Transverse colon (tissue), 3 donors: ENCODE results near the gene VGLL4.

Source experiments
- POLR2A ChIP-seq: fragments of 450-650 bp; IDR thresholded peaks from one replicate; pipeline ENCODE4 v1.6.1; 2016; ENCODE audit warnings: antibody characterized with exemption, mild to moderate bottlenecking, moderate library complexity
- TF ChIP-seq, protein P1 (sequence below), 5 experiments: fragments of 200-600 bp in 3 of 5; fragments of 450-650 bp in 2 of 5; sonication (generic) in 3 of 5; IDR thresholded peaks; 1 replicate in 2 of 5; 2 replicates in 3 of 5; pipeline ENCODE4 v1.5.1; 2016 to 2017; ENCODE audit warnings: antibody characterized with exemption in 5 of 5, inconsistent platforms in 3 of 5, mild to moderate bottlenecking in 2 of 5, moderate library complexity in 1 of 5

- no peak for TF ChIP-seq POLR2A
- TF ChIP-seq, protein P1, sequence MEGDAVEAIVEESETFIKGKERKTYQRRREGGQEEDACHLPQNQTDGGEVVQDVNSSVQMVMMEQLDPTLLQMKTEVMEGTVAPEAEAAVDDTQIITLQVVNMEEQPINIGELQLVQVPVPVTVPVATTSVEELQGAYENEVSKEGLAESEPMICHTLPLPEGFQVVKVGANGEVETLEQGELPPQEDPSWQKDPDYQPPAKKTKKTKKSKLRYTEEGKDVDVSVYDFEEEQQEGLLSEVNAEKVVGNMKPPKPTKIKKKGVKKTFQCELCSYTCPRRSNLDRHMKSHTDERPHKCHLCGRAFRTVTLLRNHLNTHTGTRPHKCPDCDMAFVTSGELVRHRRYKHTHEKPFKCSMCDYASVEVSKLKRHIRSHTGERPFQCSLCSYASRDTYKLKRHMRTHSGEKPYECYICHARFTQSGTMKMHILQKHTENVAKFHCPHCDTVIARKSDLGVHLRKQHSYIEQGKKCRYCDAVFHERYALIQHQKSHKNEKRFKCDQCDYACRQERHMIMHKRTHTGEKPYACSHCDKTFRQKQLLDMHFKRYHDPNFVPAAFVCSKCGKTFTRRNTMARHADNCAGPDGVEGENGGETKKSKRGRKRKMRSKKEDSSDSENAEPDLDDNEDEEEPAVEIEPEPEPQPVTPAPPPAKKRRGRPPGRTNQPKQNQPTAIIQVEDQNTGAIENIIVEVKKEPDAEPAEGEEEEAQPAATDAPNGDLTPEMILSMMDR (IDR thresholded peaks at IDR 0.05), result no peak
Measured at GRCh38 chr3:11551036-11551435, 92.7 kb downstream of the VGLL4 start.
